Stimulated activated CD8-positive, alpha-beta memory T cell treated with anti-CD3 and anti-CD28 coated beads, Interleukin-12 subunit alpha, Interleukin-12 subunit beta, amount 100 ng/mL, for 24 hours (primary cell): ENCODE results near the gene MEG3.

Source experiments
- DNase-seq: peaks from one replicate; pipeline ENCODE4 v3.0.0-alpha.2; 2020; ENCODE audit errors: extremely low read depth

Gene MEG3

GRCh38 chr14:100832311-100832960 lies 6.5 kb downstream of the MEG3 start:
- no peak for DNase-seq

DNA sequence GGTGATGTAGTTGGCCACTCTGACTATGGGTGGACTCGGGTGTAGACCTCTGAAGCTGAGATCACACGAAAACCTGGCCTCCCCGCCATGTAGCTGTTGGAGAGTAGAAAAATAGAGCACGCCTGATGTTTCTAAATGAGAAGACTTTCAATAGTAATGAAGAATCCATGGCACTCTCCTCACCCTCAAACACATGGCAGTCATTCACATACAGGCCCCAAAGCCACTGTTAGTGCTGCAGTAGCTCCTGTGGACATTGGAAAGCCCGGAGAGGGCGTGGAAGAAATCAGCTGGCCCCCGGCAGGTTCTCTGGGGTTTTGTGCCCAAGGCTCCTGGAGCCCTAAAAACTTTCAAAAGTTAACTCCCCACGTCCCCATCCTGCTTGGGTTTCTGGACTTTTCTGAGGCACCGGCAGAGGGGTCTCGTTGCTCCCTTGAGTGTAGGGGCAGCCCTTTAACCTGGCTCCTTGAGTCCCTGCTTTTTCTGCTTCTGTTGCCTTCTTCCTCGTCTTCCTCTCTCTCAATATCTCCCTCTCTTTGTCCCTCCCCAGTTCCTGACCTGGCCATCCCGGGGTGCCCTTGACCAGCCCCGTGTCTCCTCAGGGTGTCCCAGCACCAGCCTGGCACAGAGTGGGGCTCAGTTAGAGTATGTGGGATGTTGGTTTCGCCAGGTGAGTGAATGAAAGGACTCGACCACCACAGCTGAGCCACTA lies 8.3 kb downstream of the MEG3 start:
- DNase-seq, result no peak

- DNase-seq, result no peak
Measured at GRCh38 chr14:100834794-100835547, 9.1 kb downstream of the MEG3 start.

DNA sequence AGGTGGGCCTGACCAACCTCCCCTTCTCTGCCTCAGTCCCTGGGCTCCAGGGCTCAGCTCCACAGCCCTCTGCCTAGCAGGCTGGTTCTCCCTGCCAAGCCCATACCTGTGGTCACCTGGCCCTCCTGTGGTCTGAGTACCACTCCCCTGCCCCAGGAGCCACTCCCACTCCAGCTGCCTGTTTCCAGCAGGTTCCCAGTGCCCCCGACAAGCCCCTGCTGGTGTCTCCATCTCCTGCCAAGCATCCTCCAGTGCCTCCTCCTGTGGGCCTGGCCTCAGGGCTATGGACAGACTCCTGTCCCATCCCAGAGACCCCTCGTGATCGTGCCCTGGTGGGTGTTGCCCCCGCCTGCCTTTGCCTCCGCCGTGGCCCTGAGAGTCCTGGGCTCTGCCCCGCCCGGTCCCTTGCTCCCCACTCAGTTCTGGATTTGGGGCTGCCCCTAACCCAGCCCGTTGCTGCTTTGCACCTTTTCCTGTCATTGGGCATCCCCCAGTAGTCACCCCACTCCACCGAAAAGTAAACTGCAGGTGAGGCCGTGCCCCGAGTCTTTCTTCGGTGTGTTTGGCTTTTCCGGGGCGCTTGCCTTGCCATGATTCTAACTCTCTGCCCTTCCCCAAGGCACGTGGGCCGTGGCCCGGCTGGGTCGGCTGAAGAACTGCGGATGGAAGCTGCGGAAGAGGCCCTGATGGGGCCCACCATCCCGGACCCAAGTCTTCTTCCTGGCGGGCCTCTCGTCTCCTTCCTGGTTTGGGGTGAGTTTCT lies 9.8 kb downstream of the MEG3 start:
- DNase-seq, result no peak

- no peak for DNase-seq
Measured at GRCh38 chr14:100836311-100836805, 10.4 kb downstream of the MEG3 start.

- DNase-seq, result no peak
Measured at GRCh38 chr14:100836941-100837804, 11.3 kb downstream of the MEG3 start.

DNA sequence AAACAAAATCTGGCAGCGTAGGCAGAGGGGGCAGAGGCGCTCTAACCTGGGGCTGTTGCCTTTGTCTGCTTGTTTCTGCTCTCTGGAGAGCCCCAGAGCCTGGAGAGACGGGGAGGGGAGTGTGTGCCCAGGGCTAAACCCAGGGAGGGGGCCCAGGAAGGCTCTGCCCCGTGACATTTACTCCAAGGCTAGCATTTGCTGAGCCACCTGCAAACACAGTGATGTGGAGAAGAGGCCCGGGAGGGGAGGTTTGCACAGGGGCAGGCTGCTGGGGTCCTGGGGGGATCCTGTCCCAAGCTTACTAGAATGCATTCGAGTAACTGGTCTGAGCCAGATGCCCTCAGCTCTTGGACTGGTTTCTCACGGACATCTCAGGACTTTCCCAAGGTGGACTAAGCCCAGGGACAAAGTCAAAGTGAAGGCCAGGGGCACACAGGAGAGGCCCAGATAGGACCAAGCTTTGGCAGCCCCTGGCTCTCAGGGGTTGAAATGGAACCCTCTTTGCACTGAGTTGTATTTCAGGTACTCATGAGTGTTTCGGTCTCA lies 12.0 kb downstream of the MEG3 start:
- DNase-seq, result no peak

DNA sequence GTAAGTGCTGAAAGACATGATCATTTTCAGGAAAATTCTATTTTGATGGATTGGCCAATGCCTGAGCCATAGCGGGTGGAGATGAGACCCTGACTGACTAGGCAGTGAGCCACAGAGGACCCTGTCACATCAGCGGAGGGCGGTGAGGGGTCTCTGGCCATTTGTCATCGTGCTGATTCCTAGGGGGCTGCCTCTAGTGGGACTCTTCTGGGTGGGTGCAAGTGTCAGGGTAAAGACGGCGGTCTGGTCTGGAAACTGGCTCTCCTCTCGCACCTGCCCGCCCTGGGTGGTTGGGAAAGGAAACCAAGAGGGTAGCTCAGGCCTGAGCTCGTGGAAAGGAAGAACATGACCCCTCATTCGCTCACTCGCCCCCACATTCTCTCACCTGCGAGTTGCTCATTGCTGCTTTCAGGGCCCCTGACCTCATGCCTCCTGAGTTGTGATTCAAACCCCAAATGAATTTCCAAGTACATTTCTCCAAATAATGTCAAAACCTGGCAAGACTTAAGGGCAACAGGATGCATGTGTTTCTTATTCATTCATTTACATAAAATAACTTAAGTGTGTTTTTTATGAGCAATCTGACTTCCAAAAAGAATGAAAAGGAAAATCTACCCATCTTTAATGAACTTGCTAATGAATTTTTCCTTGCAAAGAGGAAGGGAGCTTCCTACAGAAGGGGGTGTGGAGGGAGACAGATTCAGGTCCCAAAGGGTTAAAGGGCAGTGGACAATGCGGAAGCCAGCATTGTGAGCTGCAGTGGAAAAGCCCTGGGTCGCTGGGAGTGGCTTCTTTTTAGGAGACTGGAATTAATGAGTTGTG lies 12.8 kb downstream of the MEG3 start:
- DNase-seq, result no peak

GRCh38 chr14:100839315-100839585 lies 13.3 kb downstream of the MEG3 start:
- no peak for DNase-seq

DNA sequence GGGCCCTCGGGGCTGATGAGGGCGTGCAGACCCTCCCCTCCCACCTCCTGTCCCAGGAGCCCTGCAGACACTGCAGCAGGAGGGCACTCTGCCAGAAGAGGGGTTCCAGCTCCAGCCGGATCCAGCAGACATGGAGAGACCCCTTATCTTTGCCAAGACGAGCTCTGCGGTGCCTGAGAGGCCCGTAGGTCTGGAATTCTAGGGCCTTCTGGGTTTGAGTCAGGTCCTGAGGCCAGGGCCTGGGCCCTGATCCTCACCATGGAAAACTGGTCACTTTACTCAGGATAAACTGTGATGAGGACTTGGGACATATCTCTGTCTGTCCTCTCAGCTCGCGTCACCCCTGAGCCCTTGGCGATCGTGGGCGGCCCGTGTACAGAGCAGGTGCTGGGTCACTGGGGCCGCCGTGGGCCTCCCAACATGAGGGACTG lies 13.8 kb downstream of the MEG3 start:
- DNase-seq, result no peak

DNA sequence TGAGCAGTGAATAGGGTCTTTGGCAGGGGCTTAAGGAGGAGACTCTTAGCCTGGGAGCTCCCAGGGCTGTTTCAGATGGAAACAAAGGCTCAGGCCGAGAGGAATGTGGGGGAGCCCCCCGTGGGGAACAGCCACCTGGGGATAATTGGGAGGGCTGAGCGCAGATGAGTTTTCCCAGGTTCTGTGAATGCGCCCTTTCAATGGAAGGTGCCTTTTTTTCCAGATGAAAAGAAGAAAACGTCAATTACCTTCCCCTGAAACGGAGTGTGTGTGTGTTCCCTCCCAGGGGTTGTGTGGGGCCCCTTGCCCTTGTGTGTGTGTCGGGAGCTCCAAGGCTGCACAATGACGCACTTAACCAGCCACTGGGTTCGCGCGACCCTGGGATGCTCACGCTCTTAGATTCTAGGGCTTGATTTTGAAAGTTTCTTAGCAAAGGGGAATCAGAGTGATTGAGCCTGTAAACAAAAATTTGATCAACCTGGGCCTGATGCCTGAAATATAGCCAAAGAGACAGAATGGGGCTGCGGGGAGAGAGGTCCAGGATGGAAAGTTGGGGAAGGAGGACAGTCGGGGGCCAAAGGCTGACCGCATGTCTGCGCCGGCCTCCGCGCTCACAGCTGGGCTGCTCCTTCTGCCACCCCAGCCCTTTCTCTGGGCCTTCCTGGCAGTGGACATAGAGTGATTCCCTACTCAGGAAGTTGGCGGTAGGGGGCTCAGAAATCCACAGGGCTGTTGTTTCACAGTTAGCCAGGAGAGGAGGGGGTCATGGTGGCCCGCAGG lies 14.6 kb downstream of the MEG3 start:
- DNase-seq, result no peak

GRCh38 chr14:100841066-100841760 lies 15.3 kb downstream of the MEG3 start:
- no peak for DNase-seq

GRCh38 chr14:100841761-100842403 lies 16.0 kb downstream of the MEG3 start:
- no peak for DNase-seq

- no peak for DNase-seq
Measured at GRCh38 chr14:100842799-100843198, 16.9 kb downstream of the MEG3 start.

DNA sequence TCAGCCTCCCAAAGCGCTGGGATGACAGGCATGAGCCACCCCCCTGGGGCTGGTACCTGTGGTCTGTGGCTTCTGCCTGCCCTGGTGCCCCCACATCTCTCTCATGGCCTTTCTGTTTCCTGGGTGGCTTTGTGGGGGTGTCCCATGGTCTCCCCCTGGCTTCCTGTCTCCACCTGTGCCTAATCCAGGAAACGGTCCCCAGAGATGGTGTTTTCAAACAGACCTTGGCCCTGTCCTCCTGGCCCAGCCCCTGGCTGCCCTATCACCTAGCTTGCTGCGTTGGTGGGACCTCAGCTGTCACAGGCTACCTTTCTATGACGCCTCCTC lies 18.1 kb downstream of the MEG3 start:
- DNase-seq, result no peak

DNA sequence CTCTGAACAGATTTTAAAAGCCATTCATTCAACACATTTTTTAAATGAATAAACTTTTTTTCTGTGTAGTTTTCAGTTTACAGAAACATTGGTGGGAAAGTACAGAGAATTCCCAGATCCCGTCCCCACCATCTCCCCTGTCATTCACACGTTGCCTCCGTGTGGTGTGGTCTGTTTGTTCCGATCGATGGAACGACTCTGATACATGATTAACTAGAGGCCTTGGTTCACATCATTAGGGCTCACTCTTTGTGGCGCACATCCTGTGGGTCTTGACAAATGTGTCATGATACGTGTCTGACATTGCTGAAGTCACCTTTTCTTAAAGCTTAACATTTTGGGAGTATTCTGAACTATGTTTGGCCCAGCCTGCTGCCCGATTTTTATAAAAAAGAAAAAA lies 18.5 kb downstream of the MEG3 start:
- DNase-seq, result no peak

- DNase-seq, result no peak
Measured at GRCh38 chr14:100844846-100845245, 18.9 kb downstream of the MEG3 start.

DNA sequence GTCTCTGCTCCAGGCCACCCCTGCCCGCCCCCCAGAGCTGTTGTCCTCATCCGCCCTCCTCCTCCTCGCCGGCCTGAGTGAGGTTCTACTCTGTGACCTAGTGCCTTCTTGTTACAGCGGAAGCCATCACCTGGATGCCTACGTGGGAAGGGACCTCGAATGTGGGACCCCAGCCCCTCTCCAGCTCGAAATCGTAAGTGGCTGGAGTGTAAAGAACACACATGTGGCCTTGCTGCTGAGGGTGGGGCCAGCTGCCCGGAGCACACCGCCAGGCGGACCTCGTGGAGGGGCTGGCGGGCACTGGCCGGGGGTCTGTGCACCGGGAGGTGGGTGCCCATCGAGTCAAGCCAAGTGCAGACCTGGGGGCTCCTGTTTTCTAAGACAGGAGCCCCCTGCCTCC lies 19.4 kb downstream of the MEG3 start:
- DNase-seq, result no peak
